ENCODE measurements around the gene CCDC3.
"Not testable (repeated sequence)": the region's sequence is repeated elsewhere in the genome, so short reads cannot be mapped to it uniquely, and the experiment has no call there.

CCDC3 gene

GRCh38 chr10:13000431-13000830, 1.1 kb downstream of the CCDC3 start:
- DNase-seq (ENCODE audit: low spot score), result no peak

- no peak for DNase-seq (ENCODE audit: low spot score)
Measured at GRCh38 chr10:12999849-13000248, 1.7 kb downstream of the CCDC3 start.

GRCh38 chr10:12995425-12995861, 6.1 kb downstream of the CCDC3 start:
- no peak for DNase-seq (ENCODE audit: low spot score)

DNA sequence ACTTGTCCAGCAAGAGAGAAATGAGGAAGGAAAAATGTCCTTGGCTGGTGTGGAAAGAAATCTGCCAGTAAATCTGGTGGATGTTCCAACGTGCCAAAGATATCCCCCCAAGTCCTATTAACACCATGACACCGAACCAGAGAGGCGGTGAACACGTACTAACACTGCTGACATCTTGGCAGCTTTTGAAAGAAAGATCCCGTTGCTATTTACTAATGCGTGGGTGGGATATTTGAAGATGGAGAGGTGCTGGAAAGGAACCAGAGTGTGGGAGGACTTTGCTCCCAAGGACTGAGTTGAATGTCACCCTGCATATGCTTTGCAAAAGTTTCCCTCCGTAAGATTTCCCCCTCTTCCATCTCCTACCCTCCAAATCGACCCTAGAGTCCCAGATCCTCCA, 7.9 kb downstream of the CCDC3 start:
- no peak for DNase-seq (ENCODE audit: low spot score)

DNA sequence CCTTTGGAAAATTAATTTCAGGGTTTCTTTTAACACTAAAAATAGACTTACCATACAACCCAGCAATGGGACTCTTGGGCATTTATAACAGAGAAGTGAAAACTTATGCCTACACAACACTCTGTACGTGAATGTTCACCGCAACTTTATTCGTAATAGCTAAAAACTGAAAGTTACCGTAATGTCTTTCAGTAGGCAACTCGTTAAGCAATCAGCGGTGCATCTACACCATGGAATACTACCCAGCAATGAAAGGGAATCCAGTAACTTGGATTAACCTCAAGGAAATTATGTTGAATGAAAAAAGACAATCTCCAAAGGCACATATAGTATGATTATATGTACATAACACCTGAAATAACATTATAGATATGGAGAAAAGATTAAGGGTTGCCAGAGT, 16.2 kb downstream of the CCDC3 start:
- DNase-seq (ENCODE audit: low spot score), result no peak

GRCh38 chr10:12984165-12984747, 17.3 kb downstream of the CCDC3 start:
- no peak for DNase-seq (ENCODE audit: low spot score)

DNA sequence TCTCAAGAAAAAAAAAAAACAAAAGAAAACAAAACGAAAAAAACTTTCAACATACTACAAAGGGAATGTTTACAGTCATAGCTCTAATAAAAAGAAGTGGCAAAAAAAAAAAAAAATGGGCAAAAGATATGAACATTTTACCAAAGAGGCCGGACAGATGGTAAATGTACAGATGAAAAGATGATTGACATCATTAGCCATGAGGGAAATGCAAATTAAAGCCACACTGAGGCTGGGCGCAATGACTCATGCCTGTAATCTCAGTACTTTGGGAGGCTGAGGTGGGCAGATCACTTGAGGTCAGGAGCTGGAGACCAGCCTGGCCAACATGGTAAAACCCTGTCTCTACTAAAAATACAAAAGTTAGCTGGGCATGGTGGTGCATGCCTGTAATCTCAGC, 17.9 kb downstream of the CCDC3 start:
- not testable (repeated sequence) for DNase-seq (ENCODE audit: low spot score)

DNA sequence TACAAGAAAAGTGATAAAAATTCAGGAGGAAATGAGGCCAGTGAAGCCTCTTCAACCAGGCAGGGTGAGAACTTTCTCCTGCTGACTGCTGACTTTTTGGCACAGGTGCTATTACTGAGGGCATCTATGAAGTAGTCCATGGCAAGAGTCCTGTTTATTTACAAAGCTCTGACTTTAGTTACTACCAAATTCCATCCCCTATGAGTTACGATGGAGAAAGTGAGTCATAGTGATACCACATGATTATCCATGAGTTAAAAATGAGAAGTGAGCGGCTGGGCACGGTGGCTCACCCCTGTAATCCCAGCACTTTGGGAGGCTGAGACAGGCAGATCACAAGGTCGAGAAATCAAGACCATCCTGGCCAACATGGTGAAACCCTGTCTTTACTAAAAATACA, 19.9 kb downstream of the CCDC3 start:
- peak; percentile 17 for DNase-seq (ENCODE audit: low spot score)

DNA sequence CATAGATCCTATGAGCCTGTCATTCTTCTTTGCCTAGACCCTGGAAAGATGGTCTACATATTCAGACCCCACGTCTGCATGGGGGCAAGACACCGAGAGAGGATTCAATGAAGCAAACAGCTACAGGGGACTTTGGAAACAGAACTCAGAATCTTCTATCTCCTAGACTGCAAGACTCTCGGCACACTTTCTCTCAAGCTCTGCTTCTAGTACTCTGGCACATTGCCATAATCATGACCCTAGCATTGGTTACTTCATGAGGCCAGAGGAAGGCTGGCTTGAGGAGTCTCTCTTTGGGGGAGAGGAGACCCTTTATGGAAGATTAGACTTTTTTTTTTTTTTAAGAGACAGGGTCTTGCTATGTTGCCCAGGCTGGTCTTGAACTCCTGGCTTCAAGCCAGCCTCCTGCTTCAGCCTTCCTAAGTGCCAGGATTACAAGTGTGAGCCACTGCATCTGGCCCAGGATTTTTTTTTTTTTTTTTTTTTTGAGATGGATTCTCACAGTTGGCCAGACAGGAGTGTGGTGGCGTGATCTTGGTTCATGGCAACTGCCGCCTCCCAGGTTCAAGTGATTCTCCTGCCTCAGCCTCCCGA, 20.7 kb downstream of the CCDC3 start:
- no peak for DNase-seq (ENCODE audit: low spot score)

GRCh38 chr10:12980102-12980661, 21.3 kb downstream of the CCDC3 start:
- DNase-seq (ENCODE audit: low spot score), result no peak

DNA sequence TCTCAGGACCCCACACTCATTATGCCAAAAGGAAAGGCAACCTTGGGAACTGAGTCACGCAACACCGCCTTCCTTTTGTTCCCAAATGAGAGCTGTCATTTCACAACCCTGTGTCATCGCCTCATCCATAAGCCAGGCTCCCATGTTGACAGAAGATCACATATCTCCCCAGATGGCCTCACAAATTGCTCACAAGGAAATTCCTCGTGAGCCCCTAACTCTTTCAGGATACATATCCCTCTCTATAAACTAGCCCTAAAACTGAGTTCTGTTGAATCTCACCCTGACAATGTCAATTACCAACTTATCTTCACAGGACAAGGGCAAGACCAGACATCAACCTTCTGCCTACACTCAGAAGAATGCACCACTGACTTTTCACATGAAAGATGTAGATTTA, 22.6 kb downstream of the CCDC3 start:
- no peak for DNase-seq (ENCODE audit: low spot score)

- no peak for DNase-seq (ENCODE audit: low spot score)
Measured at GRCh38 chr10:12975906-12976305, 25.6 kb downstream of the CCDC3 start.

- no peak for DNase-seq (ENCODE audit: low spot score)
Measured at GRCh38 chr10:12975266-12975665, 26.2 kb downstream of the CCDC3 start.

GRCh38 chr10:12974491-12975199, 26.9 kb downstream of the CCDC3 start:
- no peak for DNase-seq (ENCODE audit: low spot score)

DNA sequence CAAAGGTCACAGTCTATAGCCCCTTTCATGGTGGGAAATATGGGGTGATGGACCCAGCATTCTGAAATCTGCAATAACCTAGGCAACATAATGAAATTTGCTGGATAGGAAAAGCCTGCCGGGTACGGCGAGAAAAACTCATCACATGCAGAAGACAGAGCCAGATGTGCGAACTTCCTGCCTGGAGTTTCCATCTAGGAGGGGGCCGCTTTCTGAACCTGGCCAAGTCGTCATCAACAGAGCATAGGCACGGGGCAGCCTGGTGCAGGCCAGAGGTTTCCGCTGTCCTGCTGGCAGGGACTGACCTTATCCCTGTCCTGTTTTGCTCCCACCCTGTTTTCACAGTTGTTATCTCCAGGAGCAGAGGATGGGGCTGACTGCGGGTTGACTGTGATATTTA, 27.4 kb downstream of the CCDC3 start:
- DNase-seq (ENCODE audit: low spot score), result no peak

DNA sequence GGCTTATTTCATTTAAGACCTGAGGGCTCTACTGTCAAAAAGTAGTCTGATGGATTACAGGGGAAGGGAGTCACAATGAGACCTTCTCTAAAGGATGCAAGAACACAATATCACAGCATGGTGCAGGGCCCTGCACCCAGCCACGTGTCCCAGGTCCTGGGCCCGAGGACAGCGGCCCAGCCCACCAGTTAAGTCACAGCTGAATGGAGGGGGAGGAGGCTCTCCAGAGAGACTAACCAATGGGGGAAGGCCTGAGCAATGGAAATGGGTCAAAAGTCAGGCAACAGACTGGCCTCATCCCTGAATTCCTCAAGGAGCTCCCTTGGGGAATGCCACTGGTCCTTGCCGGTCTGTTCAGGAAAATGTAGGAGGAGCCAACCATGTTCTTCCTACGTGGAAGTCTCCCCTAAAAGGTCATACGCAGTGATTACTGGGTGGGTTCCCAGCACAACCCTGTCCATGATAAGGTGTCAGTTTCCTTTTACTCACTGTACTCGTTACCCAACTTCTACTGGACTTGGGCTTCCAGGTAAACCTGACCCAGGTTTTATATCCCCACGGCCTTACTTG, 28.3 kb downstream of the CCDC3 start:
- DNase-seq (ENCODE audit: low spot score), result no peak

DNA sequence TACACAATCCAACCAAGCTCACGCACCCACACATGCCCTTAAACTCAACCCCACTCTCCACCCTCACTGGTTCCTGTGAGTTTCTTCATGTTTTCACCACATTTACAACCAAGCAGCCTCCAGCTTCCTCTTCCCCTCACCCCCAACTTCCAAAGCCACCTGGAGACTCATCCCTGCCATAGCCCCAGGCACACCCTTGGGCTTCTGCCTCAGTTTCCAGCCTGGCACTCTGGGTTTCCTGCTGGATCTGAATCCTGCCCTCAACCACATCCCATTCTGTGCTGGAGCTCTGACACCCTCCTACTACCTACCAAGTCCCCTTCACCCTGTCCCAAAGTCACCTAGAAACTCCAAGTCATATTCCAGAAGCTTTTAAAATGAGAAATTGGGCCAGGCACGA, 29.4 kb downstream of the CCDC3 start:
- DNase-seq (ENCODE audit: low spot score), result no peak

GRCh38 chr10:12971001-12971788, 30.3 kb downstream of the CCDC3 start:
- DNase-seq (ENCODE audit: low spot score), result peak; percentile 35

GRCh38 chr10:12969951-12970350, 31.6 kb downstream of the CCDC3 start:
- DNase-seq (ENCODE audit: low spot score), result no peak

DNA sequence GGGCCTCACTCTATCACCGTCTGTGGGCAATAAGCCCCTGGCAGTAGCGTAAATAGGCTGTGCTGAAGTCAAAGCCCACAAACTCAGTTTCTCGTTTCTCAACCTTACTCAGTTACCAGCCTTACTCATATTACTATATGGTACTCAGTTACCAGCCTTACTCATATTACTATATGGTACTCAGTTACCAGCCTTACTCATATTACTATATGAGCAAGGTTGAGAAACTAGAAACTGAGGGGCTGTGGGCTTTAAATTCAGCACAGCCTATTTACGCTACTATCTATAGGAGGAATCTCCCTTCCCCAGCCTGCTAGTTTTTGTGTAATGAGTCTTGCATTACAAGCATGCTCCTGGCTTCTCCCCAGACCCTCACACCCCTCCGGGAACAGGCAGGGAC, 35.4 kb downstream of the CCDC3 start:
- no peak for DNase-seq (ENCODE audit: low spot score)

DNA sequence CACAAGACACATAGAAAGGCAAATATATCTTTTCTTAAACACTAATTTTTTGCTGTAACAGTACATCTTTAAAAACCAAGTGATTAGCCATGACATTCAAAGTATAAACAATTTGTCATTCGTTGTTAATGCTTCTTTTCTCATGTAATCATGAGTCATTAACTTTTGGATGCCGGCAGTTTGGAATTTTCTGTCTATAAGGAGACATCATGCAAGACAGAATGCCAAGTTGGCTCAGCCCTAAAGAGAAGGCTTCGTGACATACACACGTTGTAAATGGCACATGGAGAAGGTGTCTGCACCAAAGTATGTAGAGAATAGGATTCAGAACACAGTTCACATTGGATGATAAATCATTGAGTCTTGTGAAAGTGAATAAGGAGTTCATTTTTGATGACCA, 35.9 kb downstream of the CCDC3 start:
- DNase-seq (ENCODE audit: low spot score), result no peak

- no peak for DNase-seq (ENCODE audit: low spot score)
Measured at GRCh38 chr10:12962556-12962955, 39.0 kb downstream of the CCDC3 start.
